Measurements from ENCODE around the gene HPSE2. TPM values are rescaled to one million over a fixed set of nuclear protein-coding genes. Genes with fewer than 3 reads are reported as not detected.

The HPSE2 gene
- total RNA-seq, 1 experiment from 2014 or later: not detected

DNA sequence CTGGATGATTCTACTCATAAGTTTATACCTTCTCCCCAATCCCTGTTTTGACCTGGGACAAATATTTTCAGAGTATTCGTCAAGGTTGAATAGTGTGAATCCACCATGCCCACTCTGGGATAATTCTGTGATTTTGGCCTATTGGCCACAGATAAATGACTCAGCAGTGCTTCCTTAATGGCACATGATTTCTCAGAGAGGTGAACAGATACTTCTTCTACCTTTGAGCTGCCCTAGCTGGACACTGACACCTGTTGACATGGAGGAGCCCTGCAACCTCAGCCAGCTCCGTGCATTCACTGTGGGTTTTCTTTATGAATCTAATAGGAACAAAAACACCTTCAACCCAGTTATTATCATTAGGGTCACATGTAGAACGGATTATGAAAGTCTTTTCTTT, 748.0 kb downstream of the HPSE2 start:
- Histone ChIP-seq H3K4me1 (ENCODE audit: control insufficient read depth, insufficient read depth, low read length) (no peaks in the 10 kb centered on the region), H3K27ac (ENCODE audit: low read length) (no peak overlapping the region), H3K27me3 (ENCODE audit: control insufficient read depth, insufficient read depth, low read length) (peaks cover 3% of the 10 kb centered on the region), H3K36me3 (ENCODE audit: control insufficient read depth, insufficient read depth, low read length) (no peaks in the 10 kb centered on the region), H3K4me3 (ENCODE audit: low read depth in 2 of 2, low read length in 2 of 2) (no peak overlapping the region), H3K9me3 (ENCODE audit: control insufficient read depth, insufficient read depth, low read depth, low read length) (no peaks in the 10 kb centered on the region)
- ATAC-seq (no peak), DNase-seq (ENCODE audit: low read depth, low spot score) (no peak)
- TF ChIP-seq POLR2AphosphoS5 (IDR thresholded peaks at IDR 0.05; ENCODE audit: low read depth, low read length) (no peak), SIN3A (IDR thresholded peaks at IDR 0.05; ENCODE audit: borderline replicate concordance, insufficient read depth, low read depth, low read length) (no peak), TCF7L2 (IDR thresholded peaks at IDR 0.05; ENCODE audit: low read depth, low read length) (no peak)
- TF ChIP-seq, protein P1, sequence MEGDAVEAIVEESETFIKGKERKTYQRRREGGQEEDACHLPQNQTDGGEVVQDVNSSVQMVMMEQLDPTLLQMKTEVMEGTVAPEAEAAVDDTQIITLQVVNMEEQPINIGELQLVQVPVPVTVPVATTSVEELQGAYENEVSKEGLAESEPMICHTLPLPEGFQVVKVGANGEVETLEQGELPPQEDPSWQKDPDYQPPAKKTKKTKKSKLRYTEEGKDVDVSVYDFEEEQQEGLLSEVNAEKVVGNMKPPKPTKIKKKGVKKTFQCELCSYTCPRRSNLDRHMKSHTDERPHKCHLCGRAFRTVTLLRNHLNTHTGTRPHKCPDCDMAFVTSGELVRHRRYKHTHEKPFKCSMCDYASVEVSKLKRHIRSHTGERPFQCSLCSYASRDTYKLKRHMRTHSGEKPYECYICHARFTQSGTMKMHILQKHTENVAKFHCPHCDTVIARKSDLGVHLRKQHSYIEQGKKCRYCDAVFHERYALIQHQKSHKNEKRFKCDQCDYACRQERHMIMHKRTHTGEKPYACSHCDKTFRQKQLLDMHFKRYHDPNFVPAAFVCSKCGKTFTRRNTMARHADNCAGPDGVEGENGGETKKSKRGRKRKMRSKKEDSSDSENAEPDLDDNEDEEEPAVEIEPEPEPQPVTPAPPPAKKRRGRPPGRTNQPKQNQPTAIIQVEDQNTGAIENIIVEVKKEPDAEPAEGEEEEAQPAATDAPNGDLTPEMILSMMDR (IDR thresholded peaks at IDR 0.05): no peak
- TF ChIP-seq, protein P2, sequence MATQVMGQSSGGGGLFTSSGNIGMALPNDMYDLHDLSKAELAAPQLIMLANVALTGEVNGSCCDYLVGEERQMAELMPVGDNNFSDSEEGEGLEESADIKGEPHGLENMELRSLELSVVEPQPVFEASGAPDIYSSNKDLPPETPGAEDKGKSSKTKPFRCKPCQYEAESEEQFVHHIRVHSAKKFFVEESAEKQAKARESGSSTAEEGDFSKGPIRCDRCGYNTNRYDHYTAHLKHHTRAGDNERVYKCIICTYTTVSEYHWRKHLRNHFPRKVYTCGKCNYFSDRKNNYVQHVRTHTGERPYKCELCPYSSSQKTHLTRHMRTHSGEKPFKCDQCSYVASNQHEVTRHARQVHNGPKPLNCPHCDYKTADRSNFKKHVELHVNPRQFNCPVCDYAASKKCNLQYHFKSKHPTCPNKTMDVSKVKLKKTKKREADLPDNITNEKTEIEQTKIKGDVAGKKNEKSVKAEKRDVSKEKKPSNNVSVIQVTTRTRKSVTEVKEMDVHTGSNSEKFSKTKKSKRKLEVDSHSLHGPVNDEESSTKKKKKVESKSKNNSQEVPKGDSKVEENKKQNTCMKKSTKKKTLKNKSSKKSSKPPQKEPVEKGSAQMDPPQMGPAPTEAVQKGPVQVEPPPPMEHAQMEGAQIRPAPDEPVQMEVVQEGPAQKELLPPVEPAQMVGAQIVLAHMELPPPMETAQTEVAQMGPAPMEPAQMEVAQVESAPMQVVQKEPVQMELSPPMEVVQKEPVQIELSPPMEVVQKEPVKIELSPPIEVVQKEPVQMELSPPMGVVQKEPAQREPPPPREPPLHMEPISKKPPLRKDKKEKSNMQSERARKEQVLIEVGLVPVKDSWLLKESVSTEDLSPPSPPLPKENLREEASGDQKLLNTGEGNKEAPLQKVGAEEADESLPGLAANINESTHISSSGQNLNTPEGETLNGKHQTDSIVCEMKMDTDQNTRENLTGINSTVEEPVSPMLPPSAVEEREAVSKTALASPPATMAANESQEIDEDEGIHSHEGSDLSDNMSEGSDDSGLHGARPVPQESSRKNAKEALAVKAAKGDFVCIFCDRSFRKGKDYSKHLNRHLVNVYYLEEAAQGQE (IDR thresholded peaks at IDR 0.05; ENCODE audit: insufficient read depth in 1 of 2, low read depth in 2 of 2, low read length in 1 of 2): no peak
- ChIA-PET POLR2A (interaction anchor here (0.6 kb wide), 1 partner anchor 819 kb away, joined by 3 read pairs; no protein-coding TSS in a partner anchor), CTCF (no interaction called here)
- in situ Hi-C loops (cut with HindIII; ENCODE audit: low pct_unique_long_range_greater_than_20kb, low sequenced_read_pairs) (no loop called here), intact Hi-C loops (cut with micrococcal nuclease; ENCODE audit: unreplicated experiment) (no loop called here)
- no TSS peak for BruUV-seq (replicated peaks)

DNA sequence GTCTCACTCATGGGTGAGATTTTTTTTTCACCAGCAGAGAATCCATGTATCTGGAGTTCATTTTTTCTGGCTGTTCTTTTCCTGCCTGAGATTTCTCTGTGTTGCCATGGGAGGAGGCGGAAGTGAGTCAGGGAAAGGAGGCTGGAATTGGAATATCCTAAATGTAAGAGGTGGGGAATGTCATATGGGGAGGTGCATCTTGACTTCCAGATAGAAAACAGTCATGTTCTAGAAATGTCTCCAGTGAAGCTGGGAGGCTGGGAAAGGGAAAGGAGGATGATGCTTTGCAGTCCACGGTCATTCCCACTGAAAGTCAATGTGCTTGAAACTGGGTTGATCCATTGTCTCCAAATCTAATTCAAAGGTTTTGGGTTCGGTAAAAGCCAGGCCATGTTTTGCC, 749.2 kb downstream of the HPSE2 start:
- intact Hi-C loops (cut with micrococcal nuclease; ENCODE audit: unreplicated experiment): no loop called here
- no peak for ATAC-seq
- DNase-seq (ENCODE audit: low read depth, low spot score): no peak
- TF ChIP-seq, protein P2 (IDR thresholded peaks at IDR 0.05; ENCODE audit: insufficient read depth in 1 of 2, low read depth in 2 of 2, low read length in 1 of 2): no peak
- TF ChIP-seq TCF7L2 (IDR thresholded peaks at IDR 0.05; ENCODE audit: low read depth, low read length) (no peak), POLR2AphosphoS5 (IDR thresholded peaks at IDR 0.05; ENCODE audit: low read depth, low read length) (no peak), SIN3A (IDR thresholded peaks at IDR 0.05; ENCODE audit: borderline replicate concordance, insufficient read depth, low read depth, low read length) (no peak)
- TF ChIP-seq, protein P1 (IDR thresholded peaks at IDR 0.05): no peak
- Histone ChIP-seq H3K27me3 (ENCODE audit: control insufficient read depth, insufficient read depth, low read length) (peaks cover 3% of the 10 kb centered on the region), H3K9me3 (ENCODE audit: control insufficient read depth, insufficient read depth, low read depth, low read length) (no peaks in the 10 kb centered on the region), H3K4me3 (ENCODE audit: low read depth in 2 of 2, low read length in 2 of 2) (no peak overlapping the region), H3K36me3 (ENCODE audit: control insufficient read depth, insufficient read depth, low read length) (no peaks in the 10 kb centered on the region), H3K4me1 (ENCODE audit: control insufficient read depth, insufficient read depth, low read length) (no peaks in the 10 kb centered on the region), H3K27ac (ENCODE audit: low read length) (no peak overlapping the region)
- in situ Hi-C loops (cut with HindIII; ENCODE audit: low pct_unique_long_range_greater_than_20kb, low sequenced_read_pairs): no loop called here
- no TSS peak for BruUV-seq (replicated peaks)
- ChIA-PET CTCF (no interaction called here), POLR2A (no interaction called here)
